ENCODE results near the gene FITM2. TPM values are rescaled to one million over a fixed set of nuclear protein-coding genes. Genes with fewer than 3 reads are reported as not detected.

FITM2 gene
- polyA plus RNA-seq, 2 of the 4 experiments (the other 2 are of a cell fraction), result 13.1 to 15.4 TPM

- peak overlapping the region; percentile 24; the same call in 2 of the 3 replicates for H3K4me2 ChIP-seq
- CTCF ChIA-PET, result interaction anchor here (1.1 to 15.2 kb wide), 5 partner anchors 12 to 134 kb away, joined by 3 to 134 read pairs (median 28); partner anchors contain the start of gene FITM2
- H3K9me3 ChIP-seq, result no peaks in the 10 kb centered on the region
- peak overlapping the region; percentile 51 to 73; a peak in 5 of 6 replicates for H3K27ac ChIP-seq
- peaks cover 14% of the 10 kb centered on the region for H3K4me1 ChIP-seq
- TF ChIP-seq NFE2L2 (conservative IDR thresholded peaks at IDR 0.05; ENCODE audit: low read length) (no peak), RNF2 (IDR thresholded peaks at IDR 0.05; ENCODE audit: borderline replicate concordance, low read depth) (no peak), CHD4 (IDR thresholded peaks at IDR 0.05; ENCODE audit: borderline replicate concordance) (no peak), FOSB (CRISPR knock-in tag; IDR thresholded peaks at IDR 0.05) (no peak), EP300 (IDR thresholded peaks at IDR 0.05) (no peak), HMGXB4 (CRISPR knock-in tag; IDR thresholded peaks at IDR 0.05; ENCODE audit: borderline replicate concordance) (no peak), REST (IDR thresholded peaks at IDR 0.05) (no peak), HOXB13 (CRISPR knock-in tag; IDR thresholded peaks at IDR 0.05; ENCODE audit: low read depth) (no peak), MYC (IDR thresholded peaks at IDR 0.05; ENCODE audit: borderline replicate concordance, low read length) (no peak), ATOH8 (CRISPR knock-in tag; IDR thresholded peaks at IDR 0.05; ENCODE audit: low read depth) (no peak), SREBF2 (IDR thresholded peaks at IDR 0.05) (no peak), FOSL2 (IDR thresholded peaks at IDR 0.05) (no peak), FOSL2 (CRISPR knock-in tag; IDR thresholded peaks at IDR 0.05) (no peak), JUN (IDR thresholded peaks at IDR 0.05) (no peak), EHMT2 (IDR thresholded peaks at IDR 0.05; ENCODE audit: low read depth) (no peak), SMC3 (IDR thresholded peaks at IDR 0.05) (no peak), RCOR1 (IDR thresholded peaks at IDR 0.05; ENCODE audit: low read depth, low read length) (no peak), NPAS2 (CRISPR knock-in tag; IDR thresholded peaks at IDR 0.05; ENCODE audit: borderline replicate concordance) (no peak), RFX5 (IDR thresholded peaks at IDR 0.05) (no peak), CHD2 (IDR thresholded peaks at IDR 0.05; ENCODE audit: low read length, partially characterized antibody) (no peak)
- peak in 1 of 2 experiments; percentile 68 for DNase-seq (ENCODE audit: low read depth in 1 of 2, low spot score in 1 of 2)
- peak; percentile 87 to 92; a peak in 5 of 6 replicates for ATAC-seq
- POLR2A ChIA-PET, result no interaction called here
- H3K4me3 ChIP-seq, result no peak overlapping the region
- WGBS (ENCODE audit: missing lambda C conversion rate), result 11% methylated on average over 1 of the region's 1 CpG
- no peak for FAIRE-seq
These were observed 13.3 kb upstream of the FITM2 start for GRCh38 chr20:44324343-44324742.

GRCh38 chr20:44319839-44320422 lies 8.9 kb upstream of the FITM2 start:
- peaks cover 13% of the 10 kb centered on the region for H3K4me1 ChIP-seq
- TF ChIP-seq HES2 (IDR thresholded peaks at IDR 0.05), result no peak
- TF ChIP-seq HDAC2 (IDR thresholded peaks at IDR 0.05), result no peak
- TF ChIP-seq JUN (IDR thresholded peaks at IDR 0.05), result no peak
- TF ChIP-seq ZNF302 (CRISPR knock-in tag; IDR thresholded peaks at IDR 0.05), result no peak
- no peak for TF ChIP-seq EP300 (IDR thresholded peaks at IDR 0.05)
- TF ChIP-seq ZSCAN20 (CRISPR knock-in tag; IDR thresholded peaks at IDR 0.05), result no peak
- no peak for FAIRE-seq
- H3K4me2 ChIP-seq, result no peak overlapping the region
- WGBS (ENCODE audit: missing lambda C conversion rate), result 90% methylated on average over 2 of the region's 2 CpGs
- no peak for ATAC-seq
- no peak overlapping the region for H3K27ac ChIP-seq
- DNase-seq (ENCODE audit: low read depth in 1 of 2, low spot score in 1 of 2), result peak in 1 of 2 experiments; percentile 34
- ChIA-PET POLR2A (no interaction called here), CTCF (interaction anchor here (0.9 to 15.2 kb wide), 6 partner anchors 8 to 290 kb away, joined by 3 to 134 read pairs (median 8); partner anchors contain the start of gene FITM2)
- H3K4me3 ChIP-seq, result no peak overlapping the region
- H3K9me3 ChIP-seq, result peaks cover 5% of the 10 kb centered on the region; the same call in 1 of the 3 replicates

Data from A549 (cell line).